K562 (cell line): Measurements from ENCODE around the gene OXSR1. TPM values are rescaled to one million over a fixed set of nuclear protein-coding genes. Genes with fewer than 3 reads are reported as not detected.
A peak's percentile ranks its signal among the peaks of the same experiment; 100 is the strongest.

Source experiments
- CCAR2 ChIP-seq: fragments of 200-400 bp; formaldehyde crosslinking; IDR thresholded peaks from 2 replicates; pipeline ENCODE4 v1.6.1; 2017; ENCODE audit warnings: mild to moderate bottlenecking, low read depth, low read length
- CTBP1 ChIP-seq: fragments of 450-650 bp; IDR thresholded peaks from 2 replicates; pipeline ENCODE4 v1.6.1; 2016; ENCODE audit warnings: borderline replicate concordance
- DPF2 ChIP-seq: fragments of 450-650 bp; IDR thresholded peaks from 2 replicates; pipeline ENCODE4 v1.6.1; 2016
- HMG20B ChIP-seq: fragments of 250-450 bp; sonication (Bioruptor Pico); IDR thresholded peaks from 2 replicates; pipeline ENCODE4 v1.5.0; 2021; ENCODE audit warnings: mild to moderate bottlenecking
- KHSRP ChIP-seq: fragments of 450-650 bp; IDR thresholded peaks from 2 replicates; pipeline ENCODE4 v1.6.1; 2017
- MTA3 ChIP-seq: fragments of 450-650 bp; formaldehyde crosslinking; IDR thresholded peaks from 2 replicates; pipeline ENCODE4 v1.6.1; 2017; ENCODE audit warnings: mild to moderate bottlenecking, borderline replicate concordance
- MTF1 ChIP-seq: fragments of 250-450 bp; sonication (Bioruptor Pico); IDR thresholded peaks from 2 replicates; pipeline ENCODE4 v1.9.0; 2021; ENCODE audit warnings: moderate library complexity, mild to moderate bottlenecking, inconsistent platforms, borderline replicate concordance
- PURB ChIP-seq: sonication (generic); formaldehyde crosslinking; IDR thresholded peaks from 2 replicates; pipeline ENCODE4 v1.9.0; 2021; ENCODE audit warnings: low read depth, mild to moderate bottlenecking, missing genetic modification reagents
- RBM14 ChIP-seq: fragments of 200-400 bp; formaldehyde crosslinking; IDR thresholded peaks from 2 replicates; pipeline ENCODE4 v1.6.1; 2018; ENCODE audit warnings: low read depth, mild to moderate bottlenecking, low read length, moderate library complexity, borderline replicate concordance; ENCODE audit not compliant: insufficient read depth
- RBM39 ChIP-seq: fragments of 200-400 bp; formaldehyde crosslinking; optimal IDR thresholded peaks from 2 replicates; pipeline ENCODE3; 2018; ENCODE audit warnings: low read depth, low read length
- SIRT6 ChIP-seq: IDR thresholded peaks from one replicate; pipeline ENCODE4 v1.6.1; 2012; ENCODE audit warnings: low read depth, mild to moderate bottlenecking, control low read depth, inconsistent platforms, low read length, moderate library complexity
- SRSF1 ChIP-seq: fragments of 200-400 bp; formaldehyde crosslinking; IDR thresholded peaks from 2 replicates; pipeline ENCODE4 v1.6.1; 2017; ENCODE audit warnings: mild to moderate bottlenecking, low read depth, low read length, moderate library complexity
- STAT5A ChIP-seq: IDR thresholded peaks from 2 replicates; pipeline ENCODE4 v1.6.1; 2012; ENCODE audit warnings: low read length, inconsistent platforms, borderline replicate concordance
- TAF7 ChIP-seq: fragments of 450-650 bp; IDR thresholded peaks from 2 replicates; pipeline ENCODE4 v1.6.1; 2016; ENCODE audit warnings: missing genetic modification characterization, missing compliant biosample characterization
- ZNF407 ChIP-seq: fragments of 450-650 bp; IDR thresholded peaks from 2 replicates; pipeline ENCODE4 v1.6.1; 2016; ENCODE audit warnings: low read depth
- polyA plus RNA-seq, 8 experiments: library from polyadenylated mRNA; depleted of rRNA in 4 of 8; stranded (reverse) in 5 of 8; unstranded in 3 of 8; fragments of >200 nt; fragmentation: Nextera tagmentation in 2 of 8; fragmentation: Illumina TruSeq in 1 of 8; extraction: Ambion mirVana in 2 of 8; extraction: Trizol in 1 of 8; gene quantifications; 2 replicates each; pipeline versions ENCODE4 v1.2.1 to v1.2.3, GENCODE V29; 2011 to 2014; ENCODE audit warnings: inconsistent platforms in 1 of 8, missing spikeins in 1 of 8
- total RNA-seq, 7 experiments: library from RNA; depleted of rRNA in 6 of 7; stranded (reverse); fragments of >200 nt in 6 of 7; fragmentation: Illumina TruSeq in 2 of 7; extraction: Trizol in 2 of 7; gene quantifications; 2 replicates each; pipeline versions ENCODE4 v1.2.1 to v1.2.3, GENCODE V29; 2011 to 2021; ENCODE audit warnings: low replicate concordance in 1 of 7
- TF ChIP-seq, protein P1 (sequence below): fragments of 450-650 bp; formaldehyde crosslinking; IDR thresholded peaks from 2 replicates; pipeline ENCODE4 v1.4.0; 2020; ENCODE audit warnings: mild to moderate bottlenecking, mixed read lengths
- TF ChIP-seq, protein P2 (sequence below): fragments of 250-450 bp; sonication (Bioruptor Pico); IDR thresholded peaks from 2 replicates; pipeline ENCODE4 v1.5.0; 2020; ENCODE audit warnings: mild to moderate bottlenecking, borderline replicate concordance

Gene OXSR1
- total and polyA plus RNA-seq, 9 of the 15 experiments (the other 6 are each of a cell fraction or from before 2014, with no cell fraction given), result 15.7 to 87.6 (median 48.7) TPM

DNA sequence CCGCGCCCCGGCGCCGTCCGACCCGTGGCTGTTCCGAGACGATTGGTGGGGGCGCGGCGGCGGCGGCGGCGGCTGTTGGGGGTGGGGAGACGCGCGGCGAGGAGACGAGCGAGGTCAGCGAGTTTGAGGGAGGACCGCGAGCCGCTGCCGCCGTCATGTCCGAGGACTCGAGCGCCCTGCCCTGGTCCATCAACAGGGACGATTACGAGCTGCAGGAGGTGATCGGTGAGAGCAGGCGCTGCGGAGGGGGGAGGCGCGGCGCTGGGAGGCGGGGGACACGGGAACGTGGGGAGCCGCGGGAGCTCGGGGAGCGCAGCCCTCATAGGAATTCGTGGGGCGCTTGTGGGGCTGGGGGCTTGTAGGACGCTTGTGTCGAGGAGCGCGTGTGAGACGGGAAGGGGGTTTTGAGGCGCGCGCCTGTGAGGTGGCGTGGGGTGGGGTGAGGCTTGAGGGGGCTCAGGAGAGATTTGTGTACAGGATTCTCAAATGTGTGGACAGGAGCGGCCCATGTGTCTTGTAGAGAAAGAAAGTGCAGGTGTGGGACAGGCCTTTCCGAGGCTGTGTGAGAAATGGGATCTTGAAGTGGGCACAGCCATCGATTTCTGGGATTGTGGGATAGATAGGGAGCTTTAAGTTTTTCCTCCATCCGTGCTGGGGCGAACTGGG lies 518 bp downstream of the OXSR1 start (continued):
- TF ChIP-seq TAF7 (tag) (no peak), KHSRP (no peak), DPF2 (no peak), MTA3 (no peak), RBM39 (no peak), ZNF407 (no peak), HMG20B (CRISPR knock-in tag) (no peak), MTF1 (no peak), RBM14 (0 out of 2 replicates have a peak, but pooled peaks have one; percentile 15), SIRT6 (no peak), CCAR2 (no peak), CTBP1 (0 out of 2 replicates have a peak, but pooled peaks have one; percentile 70), STAT5A (no peak), PURB (CRISPR knock-in tag) (no peak), SRSF1 (no peak)
- TF ChIP-seq, protein P1, sequence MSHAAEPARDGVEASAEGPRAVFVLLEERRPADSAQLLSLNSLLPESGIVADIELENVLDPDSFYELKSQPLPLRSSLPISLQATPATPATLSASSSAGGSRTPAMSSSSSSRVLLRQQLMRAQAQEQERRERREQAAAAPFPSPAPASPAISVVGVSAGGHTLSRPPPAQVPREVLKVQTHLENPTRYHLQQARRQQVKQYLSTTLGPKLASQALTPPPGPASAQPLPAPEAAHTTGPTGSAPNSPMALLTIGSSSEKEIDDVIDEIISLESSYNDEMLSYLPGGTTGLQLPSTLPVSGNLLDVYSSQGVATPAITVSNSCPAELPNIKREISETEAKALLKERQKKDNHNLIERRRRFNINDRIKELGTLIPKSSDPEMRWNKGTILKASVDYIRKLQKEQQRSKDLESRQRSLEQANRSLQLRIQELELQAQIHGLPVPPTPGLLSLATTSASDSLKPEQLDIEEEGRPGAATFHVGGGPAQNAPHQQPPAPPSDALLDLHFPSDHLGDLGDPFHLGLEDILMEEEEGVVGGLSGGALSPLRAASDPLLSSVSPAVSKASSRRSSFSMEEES (CRISPR knock-in tag), result no peak
- TF ChIP-seq, protein P2, sequence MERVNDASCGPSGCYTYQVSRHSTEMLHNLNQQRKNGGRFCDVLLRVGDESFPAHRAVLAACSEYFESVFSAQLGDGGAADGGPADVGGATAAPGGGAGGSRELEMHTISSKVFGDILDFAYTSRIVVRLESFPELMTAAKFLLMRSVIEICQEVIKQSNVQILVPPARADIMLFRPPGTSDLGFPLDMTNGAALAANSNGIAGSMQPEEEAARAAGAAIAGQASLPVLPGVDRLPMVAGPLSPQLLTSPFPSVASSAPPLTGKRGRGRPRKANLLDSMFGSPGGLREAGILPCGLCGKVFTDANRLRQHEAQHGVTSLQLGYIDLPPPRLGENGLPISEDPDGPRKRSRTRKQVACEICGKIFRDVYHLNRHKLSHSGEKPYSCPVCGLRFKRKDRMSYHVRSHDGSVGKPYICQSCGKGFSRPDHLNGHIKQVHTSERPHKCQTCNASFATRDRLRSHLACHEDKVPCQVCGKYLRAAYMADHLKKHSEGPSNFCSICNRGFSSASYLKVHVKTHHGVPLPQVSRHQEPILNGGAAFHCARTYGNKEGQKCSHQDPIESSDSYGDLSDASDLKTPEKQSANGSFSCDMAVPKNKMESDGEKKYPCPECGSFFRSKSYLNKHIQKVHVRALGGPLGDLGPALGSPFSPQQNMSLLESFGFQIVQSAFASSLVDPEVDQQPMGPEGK (CRISPR knock-in tag), result no peak
